Ovary (tissue), 3 donors: Measurements from ENCODE around the gene LEPR.

Experiments used
- CTCF ChIP-seq, 3 donors: fragments of 450-650 bp in 2 of 3; fragments of 200-600 bp in 1 of 3; IDR thresholded peaks; one replicate each; pipeline versions ENCODE4 v1.5.1 to v1.8.0; 2016 to 2022; ENCODE audit warnings: antibody characterized with exemption in 3 of 3, mild to moderate bottlenecking in 1 of 3
- EP300 ChIP-seq: sonication (generic); formaldehyde crosslinking; IDR thresholded peaks from one replicate; pipeline ENCODE4 v1.6.1; 2017; ENCODE audit warnings: antibody characterized with exemption
- POLR2A ChIP-seq: fragments of 450-650 bp; IDR thresholded peaks from one replicate; pipeline ENCODE4 v1.6.1; 2017; ENCODE audit warnings: antibody characterized with exemption, mild to moderate bottlenecking, moderate library complexity
- donor health status: DM: no; HTN: no; CAD: no.

- TF ChIP-seq CTCF (IDR thresholded peaks at IDR 0.05): no peak
- TF ChIP-seq POLR2A: no peak
- no peak for TF ChIP-seq EP300
These were observed 4.5 kb downstream of the LEPR start for GRCh38 chr1:65425006-65425405.
